Measurements from ENCODE around the gene CHTOP.
A peak's percentile ranks its signal among the peaks of the same experiment; 100 is the strongest.
"Not testable (repeated sequence)": the region's sequence is repeated elsewhere in the genome, so short reads cannot be mapped to it uniquely, and the experiment has no call there.

The CHTOP gene

GRCh38 chr1:153668672-153669071 lies 34.8 kb downstream of the CHTOP start:
- DNase-seq, result not testable (repeated sequence)

GRCh38 chr1:153669606-153670005 lies 35.7 kb downstream of the CHTOP start:
- no peak for DNase-seq

DNA sequence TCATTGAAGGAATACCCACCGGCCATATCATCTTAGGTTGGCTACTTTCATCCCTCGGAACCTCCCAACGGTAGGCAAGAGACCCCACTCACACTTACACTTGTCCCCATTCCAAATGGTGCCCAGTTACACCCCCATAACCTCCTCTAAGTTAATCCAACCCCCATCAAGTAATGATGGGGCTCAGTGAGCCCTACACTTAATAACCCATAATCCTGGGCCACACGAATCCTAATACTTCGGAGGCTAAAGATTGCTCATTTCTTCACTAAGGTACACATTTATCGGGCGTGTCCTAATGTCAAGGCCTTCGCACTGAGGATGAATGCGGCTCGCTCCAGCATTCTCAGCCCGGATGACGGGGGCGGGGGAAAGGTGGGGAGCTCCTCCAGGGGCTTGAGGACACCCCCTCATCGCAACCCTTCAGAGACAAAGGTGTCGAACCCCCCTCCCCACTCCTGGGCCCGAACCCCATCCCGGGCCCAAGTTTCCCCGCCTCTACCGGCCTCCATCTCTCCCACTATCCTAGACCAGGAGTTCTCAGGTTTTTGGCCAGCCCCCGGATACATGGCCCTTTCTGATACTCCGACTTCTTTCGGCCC lies 36.5 kb downstream of the CHTOP start:
- DNase-seq, result peak; percentile 16

DNA sequence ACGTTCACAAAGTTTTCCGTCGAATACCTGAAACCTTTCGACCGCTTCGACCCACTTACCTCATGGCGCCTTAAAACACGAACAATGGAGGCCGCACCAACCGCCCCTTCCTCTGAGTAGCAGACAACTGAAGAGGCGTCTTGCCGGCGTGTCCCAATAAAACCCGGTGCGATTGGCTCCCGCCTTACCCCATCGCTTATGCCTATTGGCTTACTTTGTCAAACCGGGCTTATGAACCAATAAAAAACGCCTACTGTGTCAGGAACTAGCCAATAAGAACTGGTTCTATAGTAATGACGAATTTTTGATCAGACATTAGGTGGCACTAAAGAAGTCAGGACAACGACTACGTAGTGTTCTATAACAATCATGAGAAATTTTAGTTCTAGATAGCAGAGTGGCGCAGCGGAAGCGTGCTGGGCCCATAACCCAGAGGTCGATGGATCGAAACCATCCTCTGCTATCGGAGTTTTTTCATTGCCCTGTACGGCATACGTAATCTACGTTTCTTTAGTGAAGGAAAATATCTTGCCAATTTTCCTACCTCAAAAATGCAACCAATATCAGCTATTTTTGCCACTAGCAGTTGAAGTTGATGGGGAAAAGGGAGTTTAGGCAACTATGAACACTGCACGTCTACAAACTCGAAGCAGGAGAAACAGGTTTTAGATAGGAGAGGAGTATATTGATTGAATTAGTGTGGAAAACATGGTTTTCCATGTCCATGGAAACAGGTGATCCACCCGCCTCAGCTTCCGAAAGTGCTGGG lies 37.2 kb downstream of the CHTOP start, which contains the start of gene ILF2:
ILF2 (minus strand) TSS at position 135 of the 769 bp plus-strand sequence; CDS start at position 64, 71 bp downstream.
- DNase-seq, result peak; percentile 97

GRCh38 chr1:153671628-153672353 lies 37.9 kb downstream of the CHTOP start:
- DNase-seq, result peak; percentile 23

GRCh38 chr1:153673511-153673910 lies 39.6 kb downstream of the CHTOP start:
- no peak for DNase-seq

DNA sequence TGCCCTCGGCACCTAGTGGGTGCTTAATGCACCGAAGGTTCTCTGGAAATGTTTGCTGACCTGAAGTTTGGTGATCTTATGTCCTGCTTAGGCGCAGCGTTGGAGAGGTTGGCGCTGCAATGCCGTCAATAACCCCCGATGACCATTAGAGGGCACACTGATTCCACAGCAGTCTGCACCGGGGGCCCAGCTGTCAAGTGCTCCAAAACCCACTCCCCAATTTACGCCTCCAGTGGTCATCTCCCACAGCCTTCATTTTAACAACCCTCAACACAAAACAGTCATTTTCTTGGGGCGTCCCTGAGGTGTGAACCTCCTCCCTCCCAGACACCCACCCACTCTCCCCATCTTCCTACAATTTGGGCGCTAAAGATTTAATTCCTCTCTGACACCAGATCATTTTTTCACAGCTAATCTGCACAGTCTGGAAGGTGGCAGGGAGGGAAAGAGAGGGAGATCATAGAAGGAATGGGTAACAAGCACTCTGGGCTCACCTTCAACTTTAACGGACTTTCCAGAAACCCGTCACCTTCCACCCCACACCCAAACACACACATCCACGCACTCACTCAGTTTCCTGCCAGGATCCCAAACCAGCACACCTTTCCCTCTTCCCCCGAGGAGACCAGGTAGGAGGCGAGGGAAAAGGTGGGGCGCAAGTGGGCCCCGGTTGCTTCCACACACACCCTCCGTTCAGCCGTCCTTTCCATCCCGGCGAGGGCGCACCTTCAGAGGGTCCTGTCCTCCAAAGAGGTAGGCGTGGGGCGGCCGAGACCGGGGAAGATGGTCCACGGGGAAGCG lies 44.1 kb downstream of the CHTOP start:
- peak; percentile 21 for DNase-seq

- DNase-seq, result no peak
These were observed 44.9 kb downstream of the CHTOP start, which contains the start of gene NPR1 for GRCh38 chr1:153678519-153679336. Gene NPR1 (plus strand): TSS chr1:153678688. CDS start chr1:153679109, 421 bp downstream.

DNA sequence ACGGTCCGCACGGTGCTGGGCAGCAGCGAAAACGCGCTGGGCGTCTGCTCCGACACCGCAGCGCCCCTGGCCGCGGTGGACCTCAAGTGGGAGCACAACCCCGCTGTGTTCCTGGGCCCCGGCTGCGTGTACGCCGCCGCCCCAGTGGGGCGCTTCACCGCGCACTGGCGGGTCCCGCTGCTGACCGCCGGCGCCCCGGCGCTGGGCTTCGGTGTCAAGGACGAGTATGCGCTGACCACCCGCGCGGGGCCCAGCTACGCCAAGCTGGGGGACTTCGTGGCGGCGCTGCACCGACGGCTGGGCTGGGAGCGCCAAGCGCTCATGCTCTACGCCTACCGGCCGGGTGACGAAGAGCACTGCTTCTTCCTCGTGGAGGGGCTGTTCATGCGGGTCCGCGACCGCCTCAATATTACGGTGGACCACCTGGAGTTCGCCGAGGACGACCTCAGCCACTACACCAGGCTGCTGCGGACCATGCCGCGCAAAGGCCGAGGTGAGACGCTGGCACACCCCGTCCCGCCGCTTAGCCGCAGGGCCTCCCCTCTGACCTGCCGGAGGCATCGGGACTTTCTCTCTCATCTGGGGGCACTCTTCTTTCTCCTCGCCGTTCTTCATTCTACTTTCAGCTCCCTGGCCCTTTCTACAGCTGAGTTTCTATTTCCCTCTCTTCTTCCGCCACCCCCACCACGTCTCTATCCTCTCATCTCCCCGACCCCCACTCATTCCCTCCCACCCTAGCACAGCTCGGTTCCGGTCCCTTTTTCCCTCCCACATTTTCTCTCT lies 45.7 kb downstream of the CHTOP start:
- DNase-seq, result peak; percentile 17

DNA sequence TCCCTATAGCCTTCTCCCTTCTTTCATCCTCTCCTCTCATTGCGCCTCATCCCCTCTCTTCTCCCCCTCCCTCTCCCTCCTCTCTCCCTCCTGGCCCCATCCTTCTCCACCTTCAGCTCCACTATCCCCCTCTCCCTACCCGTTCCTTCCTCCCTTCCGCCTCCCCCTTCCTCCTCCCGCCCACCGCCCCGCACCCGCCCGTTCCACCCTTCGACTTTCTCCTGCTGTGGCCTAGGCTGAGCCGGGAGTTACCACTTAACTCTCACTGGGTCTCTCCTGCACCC lies 46.2 kb downstream of the CHTOP start:
- DNase-seq, result no peak

DNA sequence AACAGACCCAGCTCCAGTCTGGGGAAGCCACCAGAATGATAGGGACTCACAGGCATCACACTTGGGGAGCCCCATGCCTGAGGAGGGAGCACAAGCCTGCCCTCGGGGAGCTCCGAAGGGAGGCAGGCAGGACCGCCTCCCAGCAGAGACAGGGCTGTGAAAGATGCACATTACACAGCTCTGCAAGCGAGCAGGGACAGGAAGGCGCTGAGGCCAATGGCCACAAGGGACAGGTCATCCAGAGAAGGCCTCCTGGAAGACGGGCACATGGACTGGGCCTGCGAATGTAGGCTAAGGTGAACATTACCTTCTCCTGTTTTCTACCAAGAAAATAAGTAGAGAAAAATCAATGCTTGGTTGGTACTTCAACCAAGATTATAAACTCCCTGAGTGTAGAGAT lies 48.9 kb downstream of the CHTOP start:
- DNase-seq, result no peak

DNA sequence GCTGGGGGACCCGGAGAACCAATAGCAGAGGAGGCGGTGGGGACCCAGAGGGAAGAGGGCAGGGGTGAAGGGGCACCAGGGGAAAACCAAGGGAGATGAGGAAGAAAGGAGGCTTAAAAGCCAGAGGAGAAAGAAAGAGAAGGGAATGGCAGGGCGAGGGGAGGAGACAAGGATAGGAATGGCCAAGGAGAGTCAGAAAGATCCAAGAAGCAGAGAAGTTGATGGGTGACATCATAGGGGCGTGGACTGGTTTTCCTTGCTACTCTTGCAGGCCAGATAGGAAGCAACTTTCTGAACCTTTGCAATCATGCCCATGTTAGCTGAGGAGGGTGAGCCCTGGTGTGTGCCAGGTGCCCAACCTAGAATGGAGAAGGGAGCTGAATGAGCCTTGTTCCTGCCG lies 50.0 kb downstream of the CHTOP start:
- no peak for DNase-seq

DNA sequence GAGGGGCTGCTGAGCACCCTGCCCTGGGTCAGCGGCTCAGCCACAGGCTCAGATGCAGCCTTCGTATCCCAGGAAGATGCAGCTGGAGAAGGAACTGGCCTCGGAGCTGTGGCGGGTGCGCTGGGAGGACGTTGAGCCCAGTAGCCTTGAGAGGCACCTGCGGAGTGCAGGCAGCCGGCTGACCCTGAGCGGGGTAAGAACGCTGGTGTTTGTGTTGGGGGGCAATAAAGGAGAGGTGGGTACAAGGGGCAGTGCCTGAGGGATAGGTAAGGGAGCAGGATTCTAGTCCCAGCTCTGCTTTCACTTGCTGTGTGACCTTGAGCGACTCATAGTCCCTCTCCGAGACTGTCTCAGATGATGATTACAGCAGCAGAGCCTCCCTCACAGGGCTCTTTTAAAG lies 51.0 kb downstream of the CHTOP start:
- DNase-seq, result no peak

DNA sequence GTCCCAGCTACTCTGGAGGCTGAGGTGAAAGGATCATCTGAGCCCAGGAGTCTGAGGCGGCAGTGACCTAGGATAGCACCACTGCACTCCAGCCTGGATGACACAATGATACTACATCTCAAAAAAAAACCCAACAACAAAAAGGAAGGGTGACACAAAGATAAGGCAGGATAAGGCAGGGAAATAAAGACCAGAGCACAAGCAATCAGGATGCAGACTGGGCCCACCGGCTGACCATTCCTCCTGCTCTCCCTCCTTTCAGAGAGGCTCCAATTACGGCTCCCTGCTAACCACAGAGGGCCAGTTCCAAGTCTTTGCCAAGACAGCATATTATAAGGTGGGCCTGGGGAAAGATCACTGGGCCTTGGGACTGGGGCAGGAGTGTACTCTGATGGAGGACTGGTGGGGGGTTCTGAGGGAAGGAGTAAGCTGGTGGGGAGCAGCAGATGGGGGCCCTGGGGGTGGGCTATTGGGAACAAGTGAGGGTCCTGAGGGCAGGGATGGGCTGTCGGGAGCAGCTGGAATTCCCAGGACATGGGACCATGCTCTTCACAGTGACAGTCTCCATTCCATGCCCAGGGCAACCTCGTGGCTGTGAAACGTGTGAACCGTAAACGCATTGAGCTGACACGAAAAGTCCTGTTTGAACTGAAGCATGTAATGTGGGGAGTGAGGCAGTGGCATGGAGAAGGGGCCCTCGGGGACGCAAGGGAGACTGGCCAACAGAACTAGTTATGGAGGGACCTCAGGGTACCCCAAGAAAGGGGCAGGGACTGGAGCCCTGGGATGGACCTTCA lies 51.9 kb downstream of the CHTOP start:
- DNase-seq, result no peak

DNA sequence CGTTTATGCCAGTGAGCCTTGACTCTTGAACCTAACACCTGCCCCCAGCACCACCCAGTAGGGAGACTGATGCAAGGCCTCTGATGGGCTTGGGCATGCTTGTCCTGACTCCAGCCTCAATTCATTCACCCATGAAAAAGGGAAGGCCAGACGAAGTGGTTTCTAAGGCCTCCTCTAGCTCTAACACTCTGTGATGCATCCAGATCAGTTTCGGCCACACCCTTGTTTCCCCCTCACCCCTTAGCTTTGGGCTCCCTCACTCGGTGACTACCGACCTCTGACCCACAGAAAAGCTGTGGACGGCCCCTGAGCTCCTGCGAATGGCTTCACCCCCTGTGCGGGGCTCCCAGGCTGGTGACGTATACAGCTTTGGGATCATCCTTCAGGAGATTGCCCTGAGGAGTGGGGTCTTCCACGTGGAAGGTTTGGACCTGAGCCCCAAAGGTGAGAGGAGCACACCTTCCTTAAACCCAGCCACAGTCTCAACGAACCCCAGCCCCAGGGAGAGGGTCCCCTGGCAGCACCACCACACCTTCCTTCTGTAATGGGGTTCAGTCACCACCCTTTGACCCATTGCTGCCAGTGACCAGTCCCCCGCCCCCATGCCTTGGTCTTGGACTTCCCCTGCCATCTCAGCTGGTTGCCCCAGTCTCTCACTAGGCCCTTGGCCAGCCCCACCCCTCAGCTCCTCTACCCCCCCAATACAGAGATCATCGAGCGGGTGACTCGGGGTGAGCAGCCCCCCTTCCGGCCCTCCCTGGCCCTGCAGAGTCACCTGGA lies 53.7 kb downstream of the CHTOP start:
- no peak for DNase-seq

GRCh38 chr1:153688276-153688675 lies 54.4 kb downstream of the CHTOP start:
- no peak for DNase-seq

GRCh38 chr1:153688736-153689328 lies 55.0 kb downstream of the CHTOP start:
- DNase-seq, result no peak

DNA sequence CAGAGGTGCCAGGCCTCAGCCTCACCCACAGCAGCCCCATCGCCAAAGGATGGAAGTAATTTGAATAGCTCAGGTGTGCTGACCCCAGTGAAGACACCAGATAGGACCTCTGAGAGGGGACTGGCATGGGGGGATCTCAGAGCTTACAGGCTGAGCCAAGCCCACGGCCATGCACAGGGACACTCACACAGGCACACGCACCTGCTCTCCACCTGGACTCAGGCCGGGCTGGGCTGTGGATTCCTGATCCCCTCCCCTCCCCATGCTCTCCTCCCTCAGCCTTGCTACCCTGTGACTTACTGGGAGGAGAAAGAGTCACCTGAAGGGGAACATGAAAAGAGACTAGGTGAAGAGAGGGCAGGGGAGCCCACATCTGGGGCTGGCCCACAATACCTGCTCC lies 59.6 kb downstream of the CHTOP start:
- no peak for DNase-seq
